Osteoblast (primary cell): ENCODE data around the gene AQP6. TPM values are rescaled to one million over a fixed set of nuclear protein-coding genes. Genes with fewer than 3 reads are reported as not detected.

Experiments
- DNase-seq: peaks from one replicate; pipeline ENCODE4 v3.0.0; 2011; ENCODE audit warnings: low spot score, mixed read lengths; ENCODE audit not compliant: insufficient read length; ENCODE audit errors: missing footprints
- H2AFZ ChIP-seq: 2 replicates; pipeline ENCODE4 v1.6.0; 2011; ENCODE audit warnings: mild to moderate bottlenecking, low read length
- H3K27ac ChIP-seq: 2 replicates; pipeline ENCODE4 v1.5.1; 2011; ENCODE audit warnings: mild to moderate bottlenecking, low read depth, low read length, moderate library complexity
- H3K27me3 ChIP-seq: 2 replicates; pipeline ENCODE4 v1.6.0; 2012; ENCODE audit warnings: mild to moderate bottlenecking, control low read depth, inconsistent platforms, low read length, moderate library complexity; ENCODE audit not compliant: insufficient read depth
- H3K36me3 ChIP-seq: 2 replicates; pipeline ENCODE4 v1.5.1; 2011; ENCODE audit warnings: mild to moderate bottlenecking, low read length, control low read depth, moderate library complexity; ENCODE audit not compliant: insufficient read depth
- H3K4me1 ChIP-seq: 2 replicates; pipeline ENCODE4 v1.5.1; 2011; ENCODE audit warnings: mild to moderate bottlenecking, low read length, control low read depth, moderate library complexity; ENCODE audit not compliant: insufficient read depth
- H3K4me2 ChIP-seq: 2 replicates; pipeline ENCODE4 v1.6.0; 2011; ENCODE audit warnings: mild to moderate bottlenecking, low read length; ENCODE audit not compliant: insufficient read depth
- H3K4me3 ChIP-seq: fragments of 200-600 bp; sonication (generic); 3 replicates; pipeline ENCODE4 v1.5.1; 2012; ENCODE audit warnings: mild to moderate bottlenecking, low read length, inconsistent platforms; ENCODE audit not compliant: insufficient read depth
- H3K79me2 ChIP-seq: 2 replicates; pipeline ENCODE4 v1.6.0; 2012; ENCODE audit warnings: mild to moderate bottlenecking, low read length, control low read depth, inconsistent platforms; ENCODE audit not compliant: insufficient read depth
- H3K9me3 ChIP-seq: 2 replicates; pipeline ENCODE4 v1.5.1; 2011; ENCODE audit warnings: low read depth, low read length, control low read depth
- H4K20me1 ChIP-seq: 2 replicates; pipeline ENCODE4 v1.6.0; 2012; ENCODE audit warnings: mild to moderate bottlenecking, low read length, control low read depth; ENCODE audit not compliant: insufficient read depth
- total RNA-seq: library from RNA; depleted of rRNA; stranded (reverse); fragments of >200 nt; gene quantifications from 2 replicates; pipeline ENCODE4 v1.2.3, GENCODE V29; 2012
- TF ChIP-seq, protein P1 (sequence below): IDR thresholded peaks from 2 replicates; pipeline ENCODE4 v1.5.1; 2011; ENCODE audit warnings: mild to moderate bottlenecking, low read depth, low read length, moderate library complexity; ENCODE audit errors: extremely low read depth

Gene AQP6
- total RNA-seq, 1 donor: not detected

DNA sequence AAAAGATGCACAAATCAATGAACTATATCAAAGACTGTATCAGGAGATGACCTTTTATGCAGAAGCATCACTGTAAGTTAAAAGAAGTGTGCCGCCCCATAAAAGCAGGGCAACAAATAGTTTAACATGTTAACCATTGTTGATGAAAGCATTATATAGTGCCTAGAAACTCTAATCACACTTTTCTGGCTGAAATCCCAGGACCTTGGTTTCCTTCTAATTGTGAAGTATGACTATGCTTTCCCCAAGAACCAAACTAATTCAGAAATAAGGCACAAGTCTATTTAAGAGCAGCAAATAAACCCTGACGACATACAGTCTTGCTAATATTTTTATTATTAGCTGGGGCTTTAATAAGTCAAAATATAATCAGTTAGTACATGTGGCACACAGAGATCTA is 30.8 kb downstream of the AQP6 start:
- Histone ChIP-seq H3K36me3 (peaks cover 36% of the 10 kb centered on the region), H3K27ac (no peak overlapping the region), H3K27me3 (no peaks in the 10 kb centered on the region), H4K20me1 (no peaks in the 10 kb centered on the region), H3K4me3 (no peak overlapping the region), H3K4me1 (peaks cover 10% of the 10 kb centered on the region), H3K79me2 (peaks cover 46% of the 10 kb centered on the region), H3K4me2 (no peak overlapping the region), H3K9me3 (no peaks in the 10 kb centered on the region), H2AFZ (no peak overlapping the region)
- TF ChIP-seq, protein P1, sequence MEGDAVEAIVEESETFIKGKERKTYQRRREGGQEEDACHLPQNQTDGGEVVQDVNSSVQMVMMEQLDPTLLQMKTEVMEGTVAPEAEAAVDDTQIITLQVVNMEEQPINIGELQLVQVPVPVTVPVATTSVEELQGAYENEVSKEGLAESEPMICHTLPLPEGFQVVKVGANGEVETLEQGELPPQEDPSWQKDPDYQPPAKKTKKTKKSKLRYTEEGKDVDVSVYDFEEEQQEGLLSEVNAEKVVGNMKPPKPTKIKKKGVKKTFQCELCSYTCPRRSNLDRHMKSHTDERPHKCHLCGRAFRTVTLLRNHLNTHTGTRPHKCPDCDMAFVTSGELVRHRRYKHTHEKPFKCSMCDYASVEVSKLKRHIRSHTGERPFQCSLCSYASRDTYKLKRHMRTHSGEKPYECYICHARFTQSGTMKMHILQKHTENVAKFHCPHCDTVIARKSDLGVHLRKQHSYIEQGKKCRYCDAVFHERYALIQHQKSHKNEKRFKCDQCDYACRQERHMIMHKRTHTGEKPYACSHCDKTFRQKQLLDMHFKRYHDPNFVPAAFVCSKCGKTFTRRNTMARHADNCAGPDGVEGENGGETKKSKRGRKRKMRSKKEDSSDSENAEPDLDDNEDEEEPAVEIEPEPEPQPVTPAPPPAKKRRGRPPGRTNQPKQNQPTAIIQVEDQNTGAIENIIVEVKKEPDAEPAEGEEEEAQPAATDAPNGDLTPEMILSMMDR: no peak
- DNase-seq: no peak

DNA sequence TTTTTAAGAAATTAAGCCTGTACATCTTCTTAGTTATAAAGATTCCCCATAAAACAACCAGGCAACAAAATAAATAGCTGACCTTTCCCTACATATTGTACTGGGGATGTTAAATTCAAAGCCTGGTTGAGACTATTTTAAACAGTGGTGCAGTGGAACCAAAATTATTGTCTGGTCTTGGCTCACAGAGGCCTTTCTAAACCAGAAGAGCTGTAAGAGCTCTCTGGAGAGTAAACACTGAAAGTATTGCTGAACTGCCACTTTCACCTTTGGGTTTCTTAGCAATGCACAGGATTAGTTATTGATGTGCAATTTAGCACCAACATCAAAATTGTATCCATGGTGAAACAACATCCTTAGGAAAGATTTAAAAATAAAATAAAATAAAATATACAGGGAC is 31.9 kb downstream of the AQP6 start:
- Histone ChIP-seq H3K79me2 (peaks cover 55% of the 10 kb centered on the region), H3K9me3 (no peaks in the 10 kb centered on the region), H3K36me3 (peaks cover 25% of the 10 kb centered on the region), H3K27ac (no peak overlapping the region), H2AFZ (no peak overlapping the region), H3K4me1 (peaks cover 10% of the 10 kb centered on the region), H3K27me3 (no peaks in the 10 kb centered on the region), H4K20me1 (no peaks in the 10 kb centered on the region), H3K4me3 (no peak overlapping the region), H3K4me2 (no peak overlapping the region)
- DNase-seq: no peak
- TF ChIP-seq, protein P1: no peak

DNA sequence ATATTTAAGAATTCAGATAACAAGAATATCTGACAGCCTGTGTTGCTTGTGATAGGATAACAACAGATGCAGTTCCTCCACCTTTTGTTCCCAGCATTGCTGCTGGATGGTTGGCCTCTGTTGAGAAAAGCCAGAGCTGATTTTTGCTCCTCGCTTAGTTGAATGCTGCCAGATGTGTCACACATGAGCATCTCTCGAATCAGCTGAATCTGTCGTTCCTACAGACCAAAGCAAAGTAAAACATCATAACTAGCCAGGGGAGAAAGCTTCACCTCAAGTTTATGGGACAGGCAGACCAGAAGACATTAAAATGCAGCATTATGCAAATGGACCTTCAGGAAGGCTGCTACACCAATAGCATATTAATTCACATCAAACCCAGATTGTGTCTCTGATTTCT is 32.4 kb downstream of the AQP6 start:
- Histone ChIP-seq H2AFZ (no peak overlapping the region), H3K4me1 (peaks cover 10% of the 10 kb centered on the region), H3K27me3 (no peaks in the 10 kb centered on the region), H3K36me3 (peaks cover 24% of the 10 kb centered on the region), H3K79me2 (peaks cover 59% of the 10 kb centered on the region), H3K4me3 (no peak overlapping the region), H3K4me2 (no peak overlapping the region), H3K27ac (no peak overlapping the region), H4K20me1 (no peaks in the 10 kb centered on the region), H3K9me3 (no peaks in the 10 kb centered on the region)
- TF ChIP-seq, protein P1: no peak
- no peak for DNase-seq

DNA sequence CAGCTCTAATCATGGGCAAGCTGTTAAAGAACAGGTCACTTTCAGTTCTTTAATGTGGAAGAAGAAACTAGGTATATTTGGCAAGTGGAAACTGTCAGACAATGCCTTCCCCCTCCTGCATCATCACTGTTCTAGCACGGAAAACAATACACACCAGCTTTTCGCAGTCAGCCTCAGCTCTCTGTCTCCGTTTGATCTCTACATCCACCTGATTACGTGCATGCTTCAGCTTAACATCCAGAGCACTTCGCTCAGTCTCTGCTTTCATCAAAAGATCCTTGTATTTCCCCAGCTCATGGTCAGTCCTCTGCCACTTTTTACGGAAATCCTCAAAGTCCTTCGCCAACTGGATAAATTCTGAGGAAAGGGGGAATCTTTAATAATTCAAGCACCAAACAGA is 33.5 kb downstream of the AQP6 start:
- no peaks in the 10 kb centered on the region for H3K9me3 ChIP-seq
- TF ChIP-seq, protein P1: no peak
- no peak overlapping the region for H2AFZ ChIP-seq
- H3K4me2 ChIP-seq: no peak overlapping the region
- H3K36me3 ChIP-seq: peaks cover 14% of the 10 kb centered on the region
- no peak overlapping the region for H3K27ac ChIP-seq
- peaks cover 10% of the 10 kb centered on the region for H3K4me1 ChIP-seq
- peaks cover 70% of the 10 kb centered on the region for H3K79me2 ChIP-seq
- H4K20me1 ChIP-seq: no peaks in the 10 kb centered on the region
- no peak for DNase-seq
- H3K4me3 ChIP-seq: no peak overlapping the region
- no peaks in the 10 kb centered on the region for H3K27me3 ChIP-seq
